ENCODE results near the gene PRPH2.

The PRPH2 gene

DNA sequence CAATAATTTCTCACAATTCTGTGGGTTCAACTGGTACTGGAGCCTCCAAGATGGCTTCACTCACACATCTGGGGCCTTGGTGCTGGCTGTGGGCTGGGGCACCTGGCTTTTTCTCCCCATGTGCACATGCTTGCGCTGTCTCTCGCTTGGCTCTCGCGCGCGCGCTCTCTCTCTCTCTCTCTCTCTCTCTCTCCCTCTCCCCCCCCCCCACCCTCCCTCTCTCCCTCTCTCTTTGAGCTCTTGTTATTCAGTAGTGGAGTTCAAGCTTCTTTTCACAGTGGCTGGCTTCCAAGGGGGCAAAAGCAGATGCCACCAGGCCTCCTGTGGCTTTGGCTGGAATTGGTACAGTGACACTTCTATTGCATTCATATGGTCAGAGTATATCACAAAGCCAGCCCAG is 34.3 kb upstream of the PRPH2 start:
- Histone ChIP-seq H3K27ac (ENCODE audit: low read depth, low read length) (peak overlapping the region; percentile 62), H3K27me3 (ENCODE audit: control insufficient read depth, insufficient read depth, low read length) (no peaks in the 10 kb centered on the region), H3K9me3 (ENCODE audit: control insufficient read depth, insufficient read depth, low read length) (no peaks in the 10 kb centered on the region), H3K9ac (ENCODE audit: low read depth, low read length) (peak overlapping the region; percentile 48), H3K4me1 (ENCODE audit: control insufficient read depth, insufficient read depth, low read length) (peaks cover 29% of the 10 kb centered on the region), H3K36me3 (ENCODE audit: control insufficient read depth, insufficient read depth, low read length) (peaks cover 12% of the 10 kb centered on the region; the same call in 1 of the 2 replicates), H3K4me3 (ENCODE audit: low read depth, low read length) (0 out of 2 replicates have a peak overlapping the region, but pooled peaks have one; percentile 37)

- Histone ChIP-seq H3K27ac (ENCODE audit: low read depth, low read length) (no peak overlapping the region), H3K36me3 (ENCODE audit: control insufficient read depth, insufficient read depth, low read length) (peaks cover 10% of the 10 kb centered on the region; the same call in 1 of the 2 replicates), H3K9ac (ENCODE audit: low read depth, low read length) (no peak overlapping the region), H3K4me1 (ENCODE audit: control insufficient read depth, insufficient read depth, low read length) (peaks cover 31% of the 10 kb centered on the region), H3K4me3 (ENCODE audit: low read depth, low read length) (no peak overlapping the region), H3K9me3 (ENCODE audit: control insufficient read depth, insufficient read depth, low read length) (no peaks in the 10 kb centered on the region), H3K27me3 (ENCODE audit: control insufficient read depth, insufficient read depth, low read length) (no peaks in the 10 kb centered on the region)
Observed at GRCh38 chr6:42754759-42755158, 32.4 kb upstream of the PRPH2 start.

DNA sequence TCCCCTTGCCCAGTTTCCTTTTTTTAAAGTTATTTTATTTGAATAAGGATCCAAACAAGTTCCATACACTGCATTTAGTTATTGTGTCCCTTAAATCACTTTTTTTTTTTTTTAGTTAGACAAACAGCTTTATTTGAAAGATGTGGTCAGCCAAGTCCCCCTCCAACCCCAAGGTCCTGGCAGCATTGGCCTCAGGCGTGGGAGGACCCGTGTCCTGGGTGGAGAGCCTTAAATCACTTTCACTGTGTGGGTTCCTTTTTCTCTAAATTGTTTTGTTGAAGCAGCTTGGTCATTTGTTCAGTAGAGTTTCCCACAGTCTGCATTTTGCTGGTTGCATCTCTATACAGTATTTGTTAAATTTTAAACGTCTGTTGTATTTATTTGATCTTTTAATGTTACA is 28.7 kb upstream of the PRPH2 start:
- Histone ChIP-seq H3K27me3 (ENCODE audit: control insufficient read depth, insufficient read depth, low read length) (no peaks in the 10 kb centered on the region), H3K4me1 (ENCODE audit: control insufficient read depth, insufficient read depth, low read length) (peaks cover 16% of the 10 kb centered on the region), H3K27ac (ENCODE audit: low read depth, low read length) (no peak overlapping the region), H3K36me3 (ENCODE audit: control insufficient read depth, insufficient read depth, low read length) (no peaks in the 10 kb centered on the region), H3K9me3 (ENCODE audit: control insufficient read depth, insufficient read depth, low read length) (no peaks in the 10 kb centered on the region), H3K9ac (ENCODE audit: low read depth, low read length) (no peak overlapping the region), H3K4me3 (ENCODE audit: low read depth, low read length) (no peak overlapping the region)

DNA sequence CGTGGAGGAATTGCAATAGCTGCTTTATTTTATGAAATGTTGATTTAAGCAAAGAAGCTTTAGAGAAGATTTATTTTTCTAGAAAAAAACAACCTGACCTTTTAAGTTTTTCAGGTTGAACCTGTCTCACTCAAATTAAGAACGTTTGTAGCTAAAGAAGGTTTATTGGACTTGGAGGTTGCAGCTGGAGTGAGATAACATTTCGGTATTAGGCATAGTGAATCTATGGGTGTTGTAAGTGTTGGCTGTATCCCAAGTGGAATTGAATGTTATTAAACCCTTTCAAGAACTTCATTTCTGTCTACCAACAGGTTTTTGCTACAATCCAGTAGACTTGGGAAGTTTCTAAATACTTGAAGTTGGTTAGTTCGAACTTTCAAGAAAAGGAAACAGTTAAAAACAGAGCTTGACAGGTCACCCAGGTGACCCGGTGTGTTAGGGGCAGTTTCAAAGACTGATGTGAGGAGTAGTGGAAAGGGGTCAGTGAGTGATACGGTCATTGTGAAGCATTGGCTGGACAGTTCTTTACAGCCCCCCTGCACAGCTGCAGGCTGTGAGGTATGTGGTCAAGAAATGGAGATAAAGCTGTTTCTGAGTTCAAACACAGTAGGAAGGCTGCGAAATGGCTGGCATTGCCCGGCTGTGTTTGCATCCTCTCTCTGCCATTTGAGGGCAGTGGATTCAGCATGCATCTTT is 26.0 kb upstream of the PRPH2 start:
- Histone ChIP-seq H3K36me3 (ENCODE audit: control insufficient read depth, insufficient read depth, low read length) (no peaks in the 10 kb centered on the region), H3K4me3 (ENCODE audit: low read depth, low read length) (0 out of 2 replicates have a peak overlapping the region, but pooled peaks have one; percentile 67), H3K27me3 (ENCODE audit: control insufficient read depth, insufficient read depth, low read length) (no peaks in the 10 kb centered on the region), H3K9me3 (ENCODE audit: control insufficient read depth, insufficient read depth, low read length) (no peaks in the 10 kb centered on the region), H3K9ac (ENCODE audit: low read depth, low read length) (no peak overlapping the region), H3K27ac (ENCODE audit: low read depth, low read length) (no peak overlapping the region), H3K4me1 (ENCODE audit: control insufficient read depth, insufficient read depth, low read length) (peaks cover 7% of the 10 kb centered on the region; the same call in 1 of the 2 replicates)

GRCh38 chr6:42746463-42747391 is 24.3 kb upstream of the PRPH2 start:
- Histone ChIP-seq H3K4me3 (ENCODE audit: low read depth, low read length) (peak overlapping the region; percentile 67), H3K9me3 (ENCODE audit: control insufficient read depth, insufficient read depth, low read length) (no peaks in the 10 kb centered on the region), H3K27ac (ENCODE audit: low read depth, low read length) (peak overlapping the region; percentile 98), H3K27me3 (ENCODE audit: control insufficient read depth, insufficient read depth, low read length) (no peaks in the 10 kb centered on the region), H3K4me1 (ENCODE audit: control insufficient read depth, insufficient read depth, low read length) (peaks cover 7% of the 10 kb centered on the region; the same call in 1 of the 2 replicates), H3K9ac (ENCODE audit: low read depth, low read length) (peak overlapping the region; percentile 73), H3K36me3 (ENCODE audit: control insufficient read depth, insufficient read depth, low read length) (no peaks in the 10 kb centered on the region)

DNA sequence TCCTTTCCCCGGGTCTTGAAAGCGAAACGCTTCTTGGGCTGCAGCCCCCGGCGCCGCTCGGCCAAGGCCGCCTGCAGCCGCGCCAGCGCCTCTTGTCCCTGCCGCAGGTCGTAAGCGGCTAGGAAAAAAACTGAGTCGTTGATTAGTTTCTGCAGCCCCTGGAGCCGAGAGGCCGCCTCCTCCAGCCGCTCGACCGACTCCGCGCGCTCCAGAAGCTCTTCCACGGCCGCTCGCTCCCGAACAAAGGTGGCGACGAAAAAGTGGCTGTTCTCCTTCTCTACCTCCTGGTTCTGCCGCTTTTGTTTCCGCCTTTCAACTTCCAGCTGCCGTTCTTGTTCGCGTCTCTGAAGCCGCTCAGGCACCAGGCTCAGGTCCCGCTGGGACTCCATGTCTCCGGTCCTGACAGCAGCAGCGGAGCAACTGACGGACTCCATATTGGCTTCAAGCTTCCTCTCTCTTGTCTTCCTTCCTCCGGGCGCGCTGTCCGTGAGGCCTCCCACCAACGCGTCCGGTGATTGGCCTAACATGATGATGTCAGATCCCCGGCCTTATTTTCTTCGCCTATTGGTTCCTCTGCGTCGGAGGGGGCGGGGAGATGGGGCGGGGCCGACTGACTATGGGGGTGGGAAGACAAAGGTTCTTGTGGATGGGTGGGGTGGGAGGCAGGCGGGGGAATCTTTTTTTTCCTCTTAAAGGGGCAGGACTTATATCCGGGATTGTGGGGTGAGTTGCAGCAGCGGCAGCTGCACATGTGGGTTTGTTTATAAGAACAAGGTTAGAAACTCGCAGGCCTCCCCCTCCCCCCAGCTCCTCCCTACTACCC is 23.5 kb upstream of the PRPH2 start, which contains the start of gene TBCC:
TSS of gene TBCC (minus strand) at position 464 of the 823 bp plus-strand sequence. CDS start at position 434, 30 bp downstream.
- no peaks in the 10 kb centered on the region for H3K27me3 ChIP-seq (ENCODE audit: control insufficient read depth, insufficient read depth, low read length)

GRCh38 chr6:42745083-42745639 is 22.8 kb upstream of the PRPH2 start:
- peak overlapping the region; percentile 92 for H3K27ac ChIP-seq (ENCODE audit: low read depth, low read length)
- H3K4me1 ChIP-seq (ENCODE audit: control insufficient read depth, insufficient read depth, low read length): peaks cover 3% of the 10 kb centered on the region; the same call in 1 of the 2 replicates

More for the DNA sequence above, 23.5 kb upstream of the PRPH2 start, which contains the start of gene TBCC:
- Histone ChIP-seq H3K36me3 (ENCODE audit: control insufficient read depth, insufficient read depth, low read length) (no peaks in the 10 kb centered on the region), H3K4me3 (ENCODE audit: low read depth, low read length) (peak within 1 kb of the TSS; percentile 80), H3K4me1 (ENCODE audit: control insufficient read depth, insufficient read depth, low read length) (peaks cover 3% of the 10 kb centered on the region; the same call in 1 of the 2 replicates), H3K9ac (ENCODE audit: low read depth, low read length) (peak within 1 kb of the TSS; percentile 91), H3K9me3 (ENCODE audit: control insufficient read depth, insufficient read depth, low read length) (no peaks in the 10 kb centered on the region), H3K27ac (ENCODE audit: low read depth, low read length) (peak within 1 kb of the TSS; percentile 98)

DNA sequence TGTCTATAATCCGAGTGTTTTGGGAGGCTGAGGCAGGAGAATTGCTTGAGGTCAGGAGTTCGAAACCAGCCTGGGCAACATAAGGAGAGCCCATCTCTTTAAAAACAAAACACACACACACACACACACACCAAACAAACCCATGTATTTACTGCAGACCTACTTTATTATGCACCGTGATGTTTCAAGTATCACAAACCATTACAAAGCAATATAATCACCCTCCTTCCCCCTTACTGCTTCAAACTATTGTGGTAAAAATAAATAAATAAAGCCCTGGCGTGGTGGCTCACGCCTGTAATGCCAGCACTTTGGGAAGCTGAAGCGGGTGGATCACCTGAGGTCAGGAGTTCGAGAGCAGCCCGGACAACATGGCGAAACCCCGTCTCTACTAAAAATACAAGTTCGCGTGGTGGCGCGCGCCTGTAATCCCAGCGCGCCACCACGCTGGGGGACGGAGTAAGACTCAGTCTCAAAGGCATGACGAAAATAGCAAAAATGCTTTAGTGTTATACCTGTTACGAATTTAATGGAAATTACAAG is 22.0 kb upstream of the PRPH2 start:
- H3K9ac ChIP-seq (ENCODE audit: low read depth, low read length): no peak overlapping the region
- H3K27ac ChIP-seq (ENCODE audit: low read depth, low read length): no peak overlapping the region
- no peaks in the 10 kb centered on the region for H3K27me3 ChIP-seq (ENCODE audit: control insufficient read depth, insufficient read depth, low read length)
- no peaks in the 10 kb centered on the region for H3K36me3 ChIP-seq (ENCODE audit: control insufficient read depth, insufficient read depth, low read length)
- no peaks in the 10 kb centered on the region for H3K9me3 ChIP-seq (ENCODE audit: control insufficient read depth, insufficient read depth, low read length)
- peaks cover 3% of the 10 kb centered on the region; the same call in 1 of the 2 replicates for H3K4me1 ChIP-seq (ENCODE audit: control insufficient read depth, insufficient read depth, low read length)
- peak overlapping the region; percentile 80 for H3K4me3 ChIP-seq (ENCODE audit: low read depth, low read length)

More at GRCh38 chr6:42745083-42745639, 22.8 kb upstream of the PRPH2 start:
- Histone ChIP-seq H3K4me3 (ENCODE audit: low read depth, low read length) (peak overlapping the region; percentile 80), H3K36me3 (ENCODE audit: control insufficient read depth, insufficient read depth, low read length) (no peaks in the 10 kb centered on the region), H3K27me3 (ENCODE audit: control insufficient read depth, insufficient read depth, low read length) (no peaks in the 10 kb centered on the region), H3K9me3 (ENCODE audit: control insufficient read depth, insufficient read depth, low read length) (no peaks in the 10 kb centered on the region), H3K9ac (ENCODE audit: low read depth, low read length) (peak overlapping the region; percentile 91)

GRCh38 chr6:42742116-42742894 is 19.9 kb upstream of the PRPH2 start:
- Histone ChIP-seq H3K9me3 (ENCODE audit: control insufficient read depth, insufficient read depth, low read length) (no peaks in the 10 kb centered on the region), H3K4me3 (ENCODE audit: low read depth, low read length) (no peak overlapping the region), H3K4me1 (ENCODE audit: control insufficient read depth, insufficient read depth, low read length) (no peaks in the 10 kb centered on the region), H3K27ac (ENCODE audit: low read depth, low read length) (no peak overlapping the region), H3K9ac (ENCODE audit: low read depth, low read length) (no peak overlapping the region), H3K36me3 (ENCODE audit: control insufficient read depth, insufficient read depth, low read length) (no peaks in the 10 kb centered on the region), H3K27me3 (ENCODE audit: control insufficient read depth, insufficient read depth, low read length) (no peaks in the 10 kb centered on the region)
